NOMO-1 treated with dmso at 0.1 percent for 144 hours (cell line): ENCODE data around the gene DTNBP1.

Source experiments
- DNase-seq: peaks from one replicate; lab custom pipeline; 2025; ENCODE audit not compliant: unreplicated experiment; lab: John Stamatoyannopoulos, UW

DTNBP1 gene

GRCh38 chr6:15594512-15595259, 68.1 kb downstream of the DTNBP1 start:
- DNase-seq, result no peak

- DNase-seq, result no peak
Observed at GRCh38 chr6:15593798-15594197, 69.0 kb downstream of the DTNBP1 start.

GRCh38 chr6:15592610-15593009, 70.2 kb downstream of the DTNBP1 start:
- DNase-seq, result no peak

- DNase-seq, result no peak
Observed at GRCh38 chr6:15588971-15589634, 73.7 kb downstream of the DTNBP1 start.

GRCh38 chr6:15586503-15586902, 76.3 kb downstream of the DTNBP1 start:
- DNase-seq, result no peak

GRCh38 chr6:15585760-15586214, 77.0 kb downstream of the DTNBP1 start:
- no peak for DNase-seq

- no peak for DNase-seq
Observed at GRCh38 chr6:15582499-15582898, 80.3 kb downstream of the DTNBP1 start.

- DNase-seq, result no peak
Observed at GRCh38 chr6:15581751-15582150, 81.1 kb downstream of the DTNBP1 start.

- DNase-seq, result no peak
Observed at GRCh38 chr6:15580326-15580725, 82.5 kb downstream of the DTNBP1 start.

GRCh38 chr6:15578716-15579391, 84.0 kb downstream of the DTNBP1 start:
- DNase-seq, result no peak

- DNase-seq, result no peak
Observed at GRCh38 chr6:15577550-15578171, 85.2 kb downstream of the DTNBP1 start.

GRCh38 chr6:15577106-15577505, 85.7 kb downstream of the DTNBP1 start:
- no peak for DNase-seq

GRCh38 chr6:15575357-15576033, 87.3 kb downstream of the DTNBP1 start:
- DNase-seq, result peak; percentile 23

GRCh38 chr6:15574486-15574885, 88.3 kb downstream of the DTNBP1 start:
- DNase-seq, result no peak

- DNase-seq, result no peak
Observed at GRCh38 chr6:15574023-15574422, 88.8 kb downstream of the DTNBP1 start.

- no peak for DNase-seq
Observed at GRCh38 chr6:15573384-15573783, 89.4 kb downstream of the DTNBP1 start.

GRCh38 chr6:15572296-15573016, 90.4 kb downstream of the DTNBP1 start:
- DNase-seq, result no peak

GRCh38 chr6:15570171-15570570, 92.7 kb downstream of the DTNBP1 start:
- no peak for DNase-seq

- no peak for DNase-seq
Observed at GRCh38 chr6:15569035-15569995, 93.5 kb downstream of the DTNBP1 start.
